Fibroblast of villous mesenchyme (primary cell): ENCODE measurements around the gene OR2K2. TPM values are rescaled to one million over a fixed set of nuclear protein-coding genes. Genes with fewer than 3 reads are reported as not detected.
"Not testable (repeated sequence)": the region's sequence is repeated elsewhere in the genome, so short reads cannot be mapped to it uniquely, and the experiment has no call there.

Source experiments
- DNase-seq: peaks from one replicate; pipeline ENCODE4 v3.0.0-alpha.2; 2010; ENCODE audit warnings: low read depth
- H3K4me3 ChIP-seq: 2 replicates; pipeline ENCODE4 v1.5.1; 2011; ENCODE audit warnings: low read depth, mild to moderate bottlenecking, low read length
- CTCF ChIP-seq: IDR thresholded peaks from 2 replicates; pipeline ENCODE4 v1.5.1; 2012; ENCODE audit warnings: low read depth, mild to moderate bottlenecking, low read length; ENCODE audit not compliant: insufficient read depth
- total RNA-seq: library from RNA; depleted of rRNA; stranded (reverse); fragments of >200 nt; gene quantifications from 2 replicates; pipeline ENCODE4 v1.2.3, GENCODE V29; 2012

OR2K2 gene
- total RNA-seq, 1 donor: not detected

- DNase-seq: no peak
- H3K4me3 ChIP-seq: no peak overlapping the region
- TF ChIP-seq CTCF: no peak
Observed at GRCh38 chr9:111298111-111298510, 31.9 kb downstream of the OR2K2 start.

- TF ChIP-seq CTCF: no peak
- no peak for DNase-seq
- no peak overlapping the region for H3K4me3 ChIP-seq
Observed at GRCh38 chr9:111297066-111297824, 32.8 kb downstream of the OR2K2 start.

GRCh38 chr9:111294691-111295451 is 35.2 kb downstream of the OR2K2 start:
- DNase-seq: no peak
- TF ChIP-seq CTCF: no peak
- H3K4me3 ChIP-seq: no peak overlapping the region

- peak; percentile 29 for DNase-seq
Observed at GRCh38 chr9:111287127-111287526, 42.9 kb downstream of the OR2K2 start.

GRCh38 chr9:111284703-111285102 is 45.3 kb downstream of the OR2K2 start:
- no peak for TF ChIP-seq CTCF
- no peak overlapping the region for H3K4me3 ChIP-seq
- DNase-seq: no peak

More at GRCh38 chr9:111287127-111287526, 42.9 kb downstream of the OR2K2 start:
- TF ChIP-seq CTCF: no peak
- no peak overlapping the region for H3K4me3 ChIP-seq

GRCh38 chr9:111282845-111283244 is 47.2 kb downstream of the OR2K2 start:
- no peak for DNase-seq
- TF ChIP-seq CTCF: no peak
- H3K4me3 ChIP-seq: no peak overlapping the region

- DNase-seq, H3K4me3 ChIP-seq: not testable (repeated sequence)
Observed at GRCh38 chr9:111280795-111281194, 49.2 kb downstream of the OR2K2 start.
